HG02798 (cell line): Measurements from ENCODE around the gene PDE4B.

Experiments
- ATAC-seq: cut with Tn5 transposase; IDR thresholded peaks from one replicate; pipeline ENCODE4 v1.9.1; 2021; ENCODE audit warnings: mild to moderate bottlenecking; ENCODE audit not compliant: unreplicated experiment, poor library complexity

PDE4B gene

GRCh38 chr1:66343569-66344325, 551.1 kb downstream of the PDE4B start:
- no peak for ATAC-seq

- no peak for ATAC-seq
Observed at GRCh38 chr1:66346057-66346795, 553.5 kb downstream of the PDE4B start.

- no peak for ATAC-seq
Observed at GRCh38 chr1:66346873-66347272, 554.2 kb downstream of the PDE4B start.

- ATAC-seq = no peak
Observed at GRCh38 chr1:66348776-66349175, 556.1 kb downstream of the PDE4B start.

- no peak for ATAC-seq
Observed at GRCh38 chr1:66349242-66349641, 556.5 kb downstream of the PDE4B start.

- ATAC-seq = peak; percentile 77
Observed at GRCh38 chr1:66350001-66350547, 557.4 kb downstream of the PDE4B start.

- peak; percentile 30 for ATAC-seq
Observed at GRCh38 chr1:66351478-66351877, 558.8 kb downstream of the PDE4B start.

GRCh38 chr1:66351913-66352312, 559.2 kb downstream of the PDE4B start:
- peak; percentile 48 for ATAC-seq

- ATAC-seq = no peak
Observed at GRCh38 chr1:66352792-66353191, 560.1 kb downstream of the PDE4B start.

- no peak for ATAC-seq
Observed at GRCh38 chr1:66353257-66353656, 560.6 kb downstream of the PDE4B start.

GRCh38 chr1:66354311-66355201, 561.9 kb downstream of the PDE4B start:
- no peak for ATAC-seq

- ATAC-seq = no peak
Observed at GRCh38 chr1:66355756-66356155, 563.1 kb downstream of the PDE4B start.

GRCh38 chr1:66356605-66357004, 563.9 kb downstream of the PDE4B start:
- no peak for ATAC-seq

GRCh38 chr1:66357021-66357420, 564.3 kb downstream of the PDE4B start:
- no peak for ATAC-seq

GRCh38 chr1:66357478-66358197, 564.9 kb downstream of the PDE4B start:
- ATAC-seq = no peak

GRCh38 chr1:66359269-66359668, 566.6 kb downstream of the PDE4B start:
- ATAC-seq = no peak

GRCh38 chr1:66359815-66360214, 567.1 kb downstream of the PDE4B start:
- ATAC-seq = no peak

- ATAC-seq = peak; percentile 43
Observed at GRCh38 chr1:66360285-66360724, 567.6 kb downstream of the PDE4B start.

GRCh38 chr1:66364578-66365391, 572.1 kb downstream of the PDE4B start:
- ATAC-seq = peak; percentile 66
